Activated naive CD8-positive, alpha-beta T cell (primary cell): ENCODE measurements around the gene PHC2.

Source experiments
- H3K27ac Mint-ChIP-seq: one replicate; pipeline ENCODE4 v1.8.0; 2021; ENCODE audit warnings: mixed read lengths
- H3K27me3 Mint-ChIP-seq: one replicate; pipeline ENCODE4 v1.8.0; 2021; ENCODE audit warnings: mixed read lengths
- H3K36me3 Mint-ChIP-seq: one replicate; pipeline ENCODE4 v1.8.0; 2021; ENCODE audit warnings: mixed read lengths
- H3K4me1 Mint-ChIP-seq: one replicate; pipeline ENCODE4 v1.8.0; 2021; ENCODE audit warnings: low read depth, mixed read lengths
- H3K4me3 Mint-ChIP-seq: one replicate; pipeline ENCODE4 v1.8.0; 2021; ENCODE audit warnings: mild to moderate bottlenecking, mixed read lengths
- H3K9me3 Mint-ChIP-seq: one replicate; pipeline ENCODE4 v1.8.0; 2021; ENCODE audit warnings: low read depth, mixed read lengths

PHC2 gene

DNA sequence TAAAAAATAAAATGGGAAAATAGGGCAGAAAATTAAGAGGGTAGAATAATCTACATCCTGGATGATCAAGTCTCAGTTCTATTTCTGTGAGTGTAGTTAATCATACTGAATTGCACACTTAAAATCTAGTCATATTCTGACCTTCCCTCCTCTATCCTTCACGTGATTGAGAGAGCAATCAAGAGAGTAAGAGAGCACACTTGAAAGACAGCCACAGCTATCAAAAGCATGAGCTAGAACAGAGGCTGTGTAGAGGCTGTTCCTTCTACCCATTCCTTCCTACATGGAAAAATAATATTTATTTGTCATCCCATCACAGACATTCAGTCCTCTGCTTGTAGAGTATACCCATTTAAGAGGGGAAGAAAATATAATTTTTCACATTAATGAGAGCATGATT is 52.4 kb downstream of the PHC2 start:
- no peak overlapping the region for H3K27ac Mint-ChIP-seq
- H3K4me3 Mint-ChIP-seq = no peak overlapping the region
- peaks cover 30% of the 10 kb centered on the region for H3K4me1 Mint-ChIP-seq
- no peaks in the 10 kb centered on the region for H3K36me3 Mint-ChIP-seq
- peaks cover 2% of the 10 kb centered on the region for H3K27me3 Mint-ChIP-seq
- H3K9me3 Mint-ChIP-seq = no peaks in the 10 kb centered on the region

DNA sequence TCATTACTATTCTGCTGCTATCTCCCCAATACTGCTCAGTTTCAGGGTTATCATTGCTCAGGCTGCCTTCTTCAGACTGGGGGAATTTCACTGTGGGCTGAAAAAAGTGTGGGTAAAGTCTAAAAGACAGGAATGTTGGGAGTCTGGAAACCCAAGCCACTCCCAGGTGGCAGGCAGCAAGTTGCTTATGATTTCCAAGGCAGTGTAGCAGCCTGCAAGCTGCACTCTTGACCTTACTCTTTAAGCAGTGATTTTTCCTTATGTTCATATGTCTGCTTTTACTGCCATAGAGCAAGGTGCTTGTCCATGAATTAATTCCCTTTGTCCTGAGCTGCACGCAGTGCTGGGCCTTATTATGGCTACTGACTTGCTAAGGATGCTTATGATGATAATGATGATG is 53.1 kb downstream of the PHC2 start:
- Mint-ChIP-seq H3K4me3 (no peak overlapping the region), H3K4me1 (peaks cover 30% of the 10 kb centered on the region), H3K9me3 (no peaks in the 10 kb centered on the region), H3K27ac (no peak overlapping the region), H3K36me3 (no peaks in the 10 kb centered on the region), H3K27me3 (no peaks in the 10 kb centered on the region)

DNA sequence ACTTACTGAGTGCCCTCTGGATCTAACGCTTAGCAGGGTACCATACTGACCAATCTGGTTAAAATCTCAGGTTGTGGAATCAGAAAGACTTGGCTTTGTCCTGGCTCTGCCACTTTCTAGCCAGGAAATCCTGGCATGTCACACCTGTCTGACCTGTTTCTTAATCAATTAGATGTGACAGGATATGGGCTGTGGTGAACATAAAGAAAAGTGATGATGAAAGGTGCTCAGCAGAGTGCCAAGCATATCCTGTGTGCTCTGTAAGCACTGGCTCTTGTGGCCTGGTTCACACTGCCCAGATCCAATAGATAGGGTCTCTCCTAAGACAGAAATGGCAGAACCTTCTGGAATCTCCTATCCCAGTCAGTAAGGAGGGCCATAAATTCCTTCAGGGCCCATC is 53.9 kb downstream of the PHC2 start:
- H3K27ac Mint-ChIP-seq = no peak overlapping the region
- no peaks in the 10 kb centered on the region for H3K9me3 Mint-ChIP-seq
- no peaks in the 10 kb centered on the region for H3K27me3 Mint-ChIP-seq
- H3K4me3 Mint-ChIP-seq = no peak overlapping the region
- peaks cover 30% of the 10 kb centered on the region for H3K4me1 Mint-ChIP-seq
- no peaks in the 10 kb centered on the region for H3K36me3 Mint-ChIP-seq

DNA sequence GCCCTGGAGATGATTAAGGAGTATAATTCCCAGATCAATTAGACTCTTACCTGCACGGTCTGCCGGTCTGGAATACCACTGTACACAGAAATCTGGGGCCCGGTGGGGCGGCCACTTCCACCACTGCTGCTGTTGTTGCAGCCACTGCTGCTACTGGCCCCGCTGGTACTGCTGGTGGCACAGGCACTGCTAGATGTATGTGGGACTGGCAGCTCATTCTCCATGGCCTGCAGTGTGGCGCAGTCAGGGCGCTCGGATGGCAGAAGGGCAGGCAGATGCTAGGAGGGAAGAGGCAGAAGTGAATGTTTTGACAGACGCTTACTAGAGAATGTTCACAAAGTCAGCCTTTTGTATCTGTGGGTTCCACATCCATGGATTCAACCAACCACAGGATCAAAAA is 55.6 kb downstream of the PHC2 start:
- no peak overlapping the region for H3K27ac Mint-ChIP-seq
- no peaks in the 10 kb centered on the region for H3K9me3 Mint-ChIP-seq
- no peaks in the 10 kb centered on the region for H3K36me3 Mint-ChIP-seq
- no peak overlapping the region for H3K4me3 Mint-ChIP-seq
- H3K27me3 Mint-ChIP-seq = no peaks in the 10 kb centered on the region
- peaks cover 22% of the 10 kb centered on the region for H3K4me1 Mint-ChIP-seq

DNA sequence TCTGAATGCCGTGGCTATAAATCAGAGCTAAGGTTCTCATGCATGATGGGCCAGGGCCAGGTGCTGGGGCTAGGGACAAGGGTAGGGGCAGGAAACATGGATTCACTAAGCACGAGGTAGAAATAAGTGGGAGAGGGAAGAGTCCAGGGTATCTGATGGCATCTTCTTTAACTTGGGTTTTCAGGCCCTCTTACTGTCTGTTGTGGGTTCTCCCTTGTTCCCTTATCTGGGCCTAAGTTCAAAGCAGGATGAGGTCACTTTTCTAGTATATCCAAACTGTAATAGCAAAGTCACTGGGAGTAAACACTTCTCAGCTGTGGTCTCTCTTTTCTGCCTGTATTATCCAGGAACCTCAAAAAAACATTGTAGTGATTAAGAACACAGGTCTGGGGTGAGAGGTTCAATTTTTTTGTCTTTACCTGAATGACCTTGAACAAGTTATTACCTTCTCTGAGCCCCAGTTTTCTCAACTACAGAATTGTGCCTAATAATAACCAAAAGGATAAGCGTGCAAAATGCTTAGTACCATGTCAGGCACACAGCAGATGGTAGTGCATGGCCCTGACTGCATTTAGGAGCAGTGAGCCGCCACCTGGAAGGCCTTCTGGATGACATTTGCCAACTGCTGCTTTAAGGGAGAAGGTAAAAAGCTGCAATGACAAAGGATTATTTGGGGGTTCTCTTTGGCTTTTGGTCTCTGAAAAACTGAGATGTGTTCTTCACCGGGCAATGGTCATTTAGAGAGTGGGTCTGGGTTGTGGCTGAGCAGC is 56.4 kb downstream of the PHC2 start:
- no peaks in the 10 kb centered on the region for H3K36me3 Mint-ChIP-seq
- no peaks in the 10 kb centered on the region for H3K27me3 Mint-ChIP-seq
- no peak overlapping the region for H3K4me3 Mint-ChIP-seq
- H3K9me3 Mint-ChIP-seq = no peaks in the 10 kb centered on the region
- H3K27ac Mint-ChIP-seq = no peak overlapping the region
- peaks cover 17% of the 10 kb centered on the region for H3K4me1 Mint-ChIP-seq

DNA sequence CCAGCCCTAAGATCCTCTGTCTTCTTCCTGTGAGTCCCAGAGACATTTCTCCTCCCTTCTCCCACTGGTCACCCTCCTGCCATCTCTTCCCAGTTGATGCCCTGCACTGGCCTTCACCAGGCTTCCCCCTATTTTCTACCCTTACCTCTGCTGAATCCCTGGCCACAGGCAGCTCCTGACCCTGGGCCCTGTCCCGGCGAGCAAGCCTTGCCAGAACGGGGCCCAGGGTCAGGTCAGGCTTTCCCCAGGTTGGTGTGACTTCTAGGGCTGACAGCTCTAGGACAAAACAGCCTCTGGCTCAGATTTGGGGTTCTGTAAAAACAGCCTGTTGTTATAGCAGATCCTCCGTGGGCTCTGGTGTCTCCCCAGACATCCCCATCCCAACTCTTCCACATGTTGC is 57.3 kb downstream of the PHC2 start:
- H3K27me3 Mint-ChIP-seq = no peaks in the 10 kb centered on the region
- no peaks in the 10 kb centered on the region for H3K36me3 Mint-ChIP-seq
- H3K4me3 Mint-ChIP-seq = no peak overlapping the region
- peaks cover 17% of the 10 kb centered on the region for H3K4me1 Mint-ChIP-seq
- H3K27ac Mint-ChIP-seq = no peak overlapping the region
- H3K9me3 Mint-ChIP-seq = no peaks in the 10 kb centered on the region

DNA sequence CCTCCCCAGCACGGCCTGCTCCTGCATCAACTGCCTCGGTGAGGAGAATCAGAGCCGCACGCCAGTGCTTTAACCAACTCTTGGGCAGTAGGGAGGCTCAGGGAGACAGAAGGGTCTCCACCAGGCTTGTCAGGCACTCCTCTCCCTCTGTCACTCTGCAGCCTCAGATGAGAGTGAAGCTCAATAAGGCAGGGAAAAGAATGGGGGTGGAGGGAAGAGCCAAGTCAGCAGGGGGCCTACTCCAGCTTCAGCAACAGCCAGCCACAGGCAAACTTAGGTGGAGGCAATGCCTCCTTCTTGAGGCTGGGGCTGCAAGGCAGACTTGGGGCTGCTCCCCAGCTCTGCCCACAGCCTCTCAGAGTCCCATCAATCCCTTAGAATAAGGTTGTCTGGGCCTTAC is 58.2 kb downstream of the PHC2 start:
- H3K27ac Mint-ChIP-seq = no peak overlapping the region
- H3K4me3 Mint-ChIP-seq = no peak overlapping the region
- peaks cover 14% of the 10 kb centered on the region for H3K4me1 Mint-ChIP-seq
- H3K36me3 Mint-ChIP-seq = no peaks in the 10 kb centered on the region
- H3K9me3 Mint-ChIP-seq = no peaks in the 10 kb centered on the region
- H3K27me3 Mint-ChIP-seq = no peaks in the 10 kb centered on the region

DNA sequence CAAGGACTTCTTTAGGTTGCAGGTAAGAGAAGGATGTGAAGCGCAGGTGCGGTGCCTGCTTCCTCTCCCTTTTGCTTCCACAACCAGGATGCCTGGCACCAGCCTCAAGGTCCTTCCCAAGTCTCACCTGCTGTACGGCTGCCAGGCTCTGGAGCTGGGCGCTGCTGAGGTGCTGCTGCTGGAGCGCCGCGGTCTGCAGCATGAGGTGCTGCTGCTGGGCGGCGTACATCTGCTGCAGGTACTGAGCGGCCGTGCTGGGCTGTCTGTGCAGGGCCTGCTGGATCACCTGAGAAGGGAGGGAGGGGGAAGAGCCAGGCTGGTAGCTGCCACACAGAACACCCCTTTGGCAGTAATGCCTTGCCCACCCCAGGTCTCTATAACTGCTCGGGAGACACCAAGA is 58.7 kb downstream of the PHC2 start:
- Mint-ChIP-seq H3K27me3 (no peaks in the 10 kb centered on the region), H3K36me3 (no peaks in the 10 kb centered on the region), H3K9me3 (no peaks in the 10 kb centered on the region), H3K4me1 (peaks cover 8% of the 10 kb centered on the region), H3K27ac (no peak overlapping the region), H3K4me3 (no peak overlapping the region)

DNA sequence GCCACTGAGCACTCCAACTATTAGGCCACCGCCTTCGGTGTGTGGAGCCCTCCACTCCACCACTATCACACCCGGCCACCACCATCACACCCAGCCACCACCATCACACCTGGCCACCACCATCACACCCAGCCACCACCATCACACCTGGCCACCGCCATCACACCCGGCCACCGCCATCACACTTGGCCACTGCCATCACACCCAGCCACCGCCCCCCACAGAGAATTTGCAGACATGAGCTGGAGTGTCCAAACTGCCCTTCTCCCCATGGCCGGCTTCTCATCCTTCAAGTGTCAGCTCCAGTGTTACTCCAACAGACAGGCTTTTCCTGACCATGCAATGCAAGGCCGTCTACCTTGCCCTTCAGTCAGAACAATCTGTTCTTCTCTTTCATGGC is 59.6 kb downstream of the PHC2 start:
- H3K27ac Mint-ChIP-seq = no peak overlapping the region
- no peaks in the 10 kb centered on the region for H3K27me3 Mint-ChIP-seq
- no peaks in the 10 kb centered on the region for H3K9me3 Mint-ChIP-seq
- H3K4me3 Mint-ChIP-seq = no peak overlapping the region
- peaks cover under 1% of the 10 kb centered on the region for H3K4me1 Mint-ChIP-seq
- no peaks in the 10 kb centered on the region for H3K36me3 Mint-ChIP-seq

DNA sequence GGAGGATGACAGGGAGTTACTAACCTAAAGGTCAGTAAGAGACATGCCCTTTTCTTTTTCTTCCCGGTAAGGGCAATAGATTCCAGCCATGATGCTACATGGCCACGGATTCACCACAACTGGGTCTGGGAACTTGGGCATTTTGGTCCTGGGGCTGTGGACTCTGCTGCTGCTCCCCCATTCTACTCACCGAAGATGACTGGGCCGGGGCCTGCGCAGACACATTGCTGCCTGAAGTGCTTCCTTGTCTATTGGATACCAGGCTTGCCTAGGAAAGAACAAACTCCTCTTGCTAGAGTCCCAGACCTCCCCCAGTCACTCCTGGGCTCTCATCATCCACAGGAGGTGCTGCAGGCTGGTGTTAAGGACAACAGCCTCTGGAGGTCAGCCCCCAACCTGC is 60.1 kb downstream of the PHC2 start:
- Mint-ChIP-seq H3K9me3 (no peaks in the 10 kb centered on the region), H3K4me3 (no peak overlapping the region), H3K27ac (no peak overlapping the region), H3K27me3 (no peaks in the 10 kb centered on the region), H3K36me3 (no peaks in the 10 kb centered on the region), H3K4me1 (no peaks in the 10 kb centered on the region)

DNA sequence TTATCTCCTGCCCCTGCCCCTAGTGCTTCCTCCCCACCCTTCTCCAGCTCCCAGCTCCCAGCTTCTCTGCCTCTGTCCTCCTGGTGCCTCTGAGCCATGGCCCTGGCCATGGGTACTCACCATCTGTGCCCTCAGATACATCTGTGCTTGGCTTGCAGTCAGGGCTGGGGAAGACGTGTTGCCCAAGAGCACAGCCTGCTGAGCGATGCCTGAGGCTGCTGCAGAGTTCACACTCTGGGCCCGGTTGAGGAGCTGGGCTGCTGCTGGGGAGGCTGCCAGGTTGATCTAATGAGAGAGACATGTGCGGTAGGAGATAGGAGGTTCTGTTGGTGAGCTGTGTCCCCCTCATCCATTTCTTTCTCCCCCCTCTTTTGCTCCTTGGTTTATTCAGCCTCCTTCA is 60.6 kb downstream of the PHC2 start:
- no peak overlapping the region for H3K27ac Mint-ChIP-seq
- H3K4me1 Mint-ChIP-seq = no peaks in the 10 kb centered on the region
- no peaks in the 10 kb centered on the region for H3K9me3 Mint-ChIP-seq
- H3K4me3 Mint-ChIP-seq = no peak overlapping the region
- H3K36me3 Mint-ChIP-seq = no peaks in the 10 kb centered on the region
- no peaks in the 10 kb centered on the region for H3K27me3 Mint-ChIP-seq

DNA sequence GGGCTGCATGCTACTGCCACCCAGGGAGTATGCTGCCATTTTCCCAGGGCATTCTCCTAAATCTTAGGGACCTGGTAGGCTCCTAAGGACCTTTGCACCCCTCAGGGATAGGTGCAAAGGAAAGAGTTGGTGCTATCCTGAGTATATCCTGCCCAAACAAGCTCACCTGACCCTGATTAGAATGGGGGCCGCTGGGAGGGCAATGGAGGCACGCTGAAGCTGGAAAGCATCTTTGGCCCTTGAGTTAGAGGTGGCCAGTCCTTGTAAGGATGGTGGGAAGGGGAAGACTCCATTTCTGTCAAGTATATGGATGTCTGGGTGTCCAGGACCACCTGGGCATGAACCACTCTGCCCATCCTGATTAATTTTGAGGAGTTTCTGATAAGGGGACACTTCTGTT is 61.1 kb downstream of the PHC2 start:
- H3K9me3 Mint-ChIP-seq = no peaks in the 10 kb centered on the region
- H3K36me3 Mint-ChIP-seq = no peaks in the 10 kb centered on the region
- no peaks in the 10 kb centered on the region for H3K4me1 Mint-ChIP-seq
- no peak overlapping the region for H3K4me3 Mint-ChIP-seq
- no peak overlapping the region for H3K27ac Mint-ChIP-seq
- no peaks in the 10 kb centered on the region for H3K27me3 Mint-ChIP-seq

DNA sequence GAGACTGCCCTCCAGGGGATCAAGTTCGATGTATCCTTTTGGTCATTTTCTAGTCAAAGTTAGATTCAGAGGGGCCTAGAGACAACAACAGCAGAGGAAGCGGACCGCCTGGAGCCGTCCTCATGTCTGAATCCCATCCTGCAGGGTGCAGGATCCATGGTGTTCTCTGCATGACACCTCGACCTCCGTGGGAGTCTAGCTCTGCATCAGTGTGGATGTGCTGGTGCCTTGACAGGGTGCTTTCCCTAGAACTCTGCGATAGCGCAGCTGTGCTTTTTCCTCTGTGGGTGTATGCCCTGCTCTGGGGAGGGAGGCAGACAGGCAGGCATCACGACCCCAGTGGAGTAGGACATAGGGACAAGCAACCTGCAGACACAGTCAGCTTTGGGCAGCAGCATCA is 61.8 kb downstream of the PHC2 start:
- Mint-ChIP-seq H3K27me3 (no peaks in the 10 kb centered on the region), H3K27ac (no peak overlapping the region), H3K4me3 (no peak overlapping the region), H3K4me1 (no peaks in the 10 kb centered on the region), H3K9me3 (no peaks in the 10 kb centered on the region), H3K36me3 (no peaks in the 10 kb centered on the region)

DNA sequence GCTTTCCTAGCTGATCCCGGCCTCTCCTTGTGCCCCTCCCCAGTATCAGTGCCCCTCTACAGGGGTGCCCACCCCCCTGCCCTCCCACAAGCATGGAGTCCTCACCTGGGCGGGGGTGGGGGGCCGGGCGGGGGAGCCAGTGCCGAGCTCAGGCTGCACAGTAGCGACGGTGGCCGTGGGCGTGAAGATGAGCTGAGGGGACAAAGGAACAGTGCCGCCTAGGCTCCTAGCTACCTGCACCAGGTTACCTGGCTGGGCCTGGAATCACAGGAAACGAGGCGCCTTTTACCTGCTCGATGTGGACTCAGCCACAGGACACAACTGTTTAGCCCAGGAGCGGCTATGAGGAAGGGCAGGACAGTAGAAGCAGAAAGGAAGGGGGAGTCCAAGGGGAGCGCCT is 62.5 kb downstream of the PHC2 start:
- no peaks in the 10 kb centered on the region for H3K27me3 Mint-ChIP-seq
- H3K4me1 Mint-ChIP-seq = no peaks in the 10 kb centered on the region
- H3K36me3 Mint-ChIP-seq = no peaks in the 10 kb centered on the region
- H3K27ac Mint-ChIP-seq = no peak overlapping the region
- no peak overlapping the region for H3K4me3 Mint-ChIP-seq
- no peaks in the 10 kb centered on the region for H3K9me3 Mint-ChIP-seq

DNA sequence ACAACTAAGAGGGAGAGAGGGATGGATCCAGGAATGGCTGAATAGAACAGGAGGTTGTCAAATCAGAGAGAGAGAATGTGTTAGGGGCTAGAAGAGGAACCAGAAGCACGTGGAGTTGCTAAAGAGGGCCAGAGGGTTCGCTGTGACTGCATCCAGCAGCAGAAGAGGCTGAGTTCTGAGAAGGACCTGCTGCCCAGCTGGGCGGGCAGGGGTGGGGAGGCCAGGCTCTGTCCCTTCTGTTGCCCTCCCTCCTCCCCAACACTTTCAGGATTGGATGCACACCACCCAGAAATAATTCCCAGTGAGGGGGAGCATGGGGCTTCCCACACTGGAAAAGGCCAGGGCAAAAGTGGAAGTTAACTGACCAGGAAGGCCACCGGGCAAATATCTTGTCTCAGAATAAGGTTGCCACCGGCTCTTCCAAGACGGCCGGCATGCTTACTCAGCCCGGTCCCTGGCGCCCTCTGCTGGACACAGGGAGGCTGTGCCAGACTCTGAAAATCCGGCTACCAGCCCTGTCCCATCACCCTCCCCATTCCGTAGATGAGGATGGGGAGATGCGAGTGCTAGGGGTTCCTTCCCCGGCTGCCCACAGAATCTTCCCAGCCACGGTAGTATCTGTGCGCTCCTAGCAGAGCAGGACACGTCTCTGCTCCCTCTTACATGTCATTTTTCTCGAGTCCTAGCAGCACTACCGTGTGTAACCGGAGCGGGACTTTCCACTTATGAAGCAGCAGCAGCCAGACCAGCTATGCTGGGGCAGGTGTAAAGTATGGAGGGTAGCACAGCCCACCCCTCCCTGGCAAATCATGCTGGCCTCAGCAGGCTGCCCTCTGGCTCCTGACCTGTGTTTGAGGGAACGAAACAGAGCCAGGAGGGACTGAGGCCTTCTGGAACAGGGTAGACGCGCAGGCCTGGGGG is 63.1 kb downstream of the PHC2 start:
- Mint-ChIP-seq H3K4me3 (no peak overlapping the region), H3K36me3 (no peaks in the 10 kb centered on the region), H3K4me1 (no peaks in the 10 kb centered on the region), H3K9me3 (no peaks in the 10 kb centered on the region), H3K27ac (no peak overlapping the region), H3K27me3 (no peaks in the 10 kb centered on the region)
